Sigmoid colon (tissue), 4 donors: ENCODE measurements around the gene BZW1.
A peak's percentile ranks its signal among the peaks of the same experiment; 100 is the strongest.

Source experiments
- EP300 ChIP-seq, 4 donors: sonication (generic); formaldehyde crosslinking; IDR thresholded peaks; one replicate each; pipeline ENCODE4 v1.6.1; 2017; ENCODE audit warnings: antibody characterized with exemption in 4 of 4
- POLR2AphosphoS5 ChIP-seq, 4 donors: sonication (generic); formaldehyde crosslinking; IDR thresholded peaks; one replicate each; pipeline ENCODE4 v1.6.1; 2017; ENCODE audit warnings: antibody characterized with exemption in 4 of 4
- TF ChIP-seq, protein P1 (sequence below), 4 experiments: fragments of 450-650 bp in 3 of 4; fragments of 200-600 bp in 1 of 4; IDR thresholded peaks; one replicate each; pipeline ENCODE4 v1.5.1; 2016 to 2019; ENCODE audit warnings: antibody characterized with exemption in 4 of 4, mild to moderate bottlenecking in 3 of 4, moderate library complexity in 2 of 4

DNA sequence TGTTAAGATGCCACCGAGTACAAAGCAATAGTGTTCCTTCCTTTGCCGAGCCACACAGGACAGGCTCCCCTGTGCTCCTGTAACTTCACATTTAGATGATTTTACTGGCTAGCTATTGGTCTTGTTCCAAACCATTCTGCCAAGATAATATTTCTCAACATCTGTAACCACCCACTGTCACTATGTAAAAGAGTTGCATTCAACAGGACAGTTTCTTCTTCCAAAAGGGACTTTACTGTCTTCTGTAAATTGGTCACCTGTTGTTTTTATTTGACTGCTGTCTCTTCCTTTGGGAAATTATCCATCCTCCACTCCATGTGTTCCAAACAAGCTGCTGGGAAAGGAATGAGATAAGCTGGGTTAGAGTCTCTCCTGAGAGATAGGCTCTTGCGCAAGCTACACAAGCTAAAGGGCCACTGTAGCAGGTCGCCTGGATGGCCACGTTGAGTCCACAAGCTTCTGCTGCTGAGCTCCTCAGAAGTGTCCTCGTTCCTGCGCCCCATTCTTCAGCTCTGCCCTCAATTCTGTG is 14.4 kb upstream of the BZW1 start:
- TF ChIP-seq, protein P1, sequence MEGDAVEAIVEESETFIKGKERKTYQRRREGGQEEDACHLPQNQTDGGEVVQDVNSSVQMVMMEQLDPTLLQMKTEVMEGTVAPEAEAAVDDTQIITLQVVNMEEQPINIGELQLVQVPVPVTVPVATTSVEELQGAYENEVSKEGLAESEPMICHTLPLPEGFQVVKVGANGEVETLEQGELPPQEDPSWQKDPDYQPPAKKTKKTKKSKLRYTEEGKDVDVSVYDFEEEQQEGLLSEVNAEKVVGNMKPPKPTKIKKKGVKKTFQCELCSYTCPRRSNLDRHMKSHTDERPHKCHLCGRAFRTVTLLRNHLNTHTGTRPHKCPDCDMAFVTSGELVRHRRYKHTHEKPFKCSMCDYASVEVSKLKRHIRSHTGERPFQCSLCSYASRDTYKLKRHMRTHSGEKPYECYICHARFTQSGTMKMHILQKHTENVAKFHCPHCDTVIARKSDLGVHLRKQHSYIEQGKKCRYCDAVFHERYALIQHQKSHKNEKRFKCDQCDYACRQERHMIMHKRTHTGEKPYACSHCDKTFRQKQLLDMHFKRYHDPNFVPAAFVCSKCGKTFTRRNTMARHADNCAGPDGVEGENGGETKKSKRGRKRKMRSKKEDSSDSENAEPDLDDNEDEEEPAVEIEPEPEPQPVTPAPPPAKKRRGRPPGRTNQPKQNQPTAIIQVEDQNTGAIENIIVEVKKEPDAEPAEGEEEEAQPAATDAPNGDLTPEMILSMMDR (IDR thresholded peaks at IDR 0.05) = no peak
- TF ChIP-seq EP300 (IDR thresholded peaks at IDR 0.05) (no peak), POLR2AphosphoS5 (IDR thresholded peaks at IDR 0.05) (peak; percentile 53 to 72 (median 66))
